HG03095 (cell line): ENCODE results near the gene FAM83G.

Experiments
- ATAC-seq: cut with Tn5 transposase; IDR thresholded peaks from one replicate; pipeline ENCODE4 v1.9.1; 2021; ENCODE audit warnings: moderate library complexity; ENCODE audit not compliant: unreplicated experiment

FAM83G gene

GRCh38 chr17:18991531-18992315 is 12.8 kb downstream of the FAM83G start:
- no peak for ATAC-seq

- ATAC-seq = no peak
Observed at GRCh38 chr17:18990331-18990730, 14.2 kb downstream of the FAM83G start.

DNA sequence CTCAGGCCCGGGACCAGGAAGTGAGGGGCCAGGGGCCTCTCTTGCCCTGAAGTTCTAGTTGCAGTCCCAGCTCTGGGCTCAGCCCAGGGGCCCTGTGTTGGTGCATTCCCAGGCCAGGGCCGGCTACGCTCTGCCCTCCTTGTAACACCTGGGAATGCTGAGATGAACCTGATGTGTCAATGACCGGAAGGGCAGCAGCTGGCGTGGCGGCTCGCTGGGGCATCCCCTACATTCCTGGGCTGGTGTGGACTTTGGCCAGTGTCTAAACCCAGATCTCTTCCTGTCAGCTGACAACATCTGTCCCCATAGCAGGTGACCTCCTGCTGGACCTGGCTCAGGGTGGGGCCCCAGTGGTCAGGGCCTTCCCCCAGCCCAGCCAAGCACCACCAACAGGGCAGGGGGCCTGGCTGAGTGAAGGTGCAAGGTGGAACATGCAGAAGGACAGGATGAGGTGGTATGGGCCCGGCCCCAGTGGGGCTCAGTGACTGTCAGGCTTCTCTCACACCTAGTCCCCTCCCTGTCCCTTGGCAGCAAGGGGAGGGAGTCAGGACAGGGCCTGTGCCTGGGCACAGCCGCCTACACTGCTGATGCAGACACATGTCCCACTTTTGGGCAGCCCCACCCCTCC is 15.9 kb downstream of the FAM83G start:
- no peak for ATAC-seq

GRCh38 chr17:18987862-18988545 is 16.6 kb downstream of the FAM83G start:
- no peak for ATAC-seq

GRCh38 chr17:18987230-18987610 is 17.3 kb downstream of the FAM83G start:
- ATAC-seq = no peak

- no peak for ATAC-seq
Observed at GRCh38 chr17:18986541-18987229, 17.9 kb downstream of the FAM83G start.

DNA sequence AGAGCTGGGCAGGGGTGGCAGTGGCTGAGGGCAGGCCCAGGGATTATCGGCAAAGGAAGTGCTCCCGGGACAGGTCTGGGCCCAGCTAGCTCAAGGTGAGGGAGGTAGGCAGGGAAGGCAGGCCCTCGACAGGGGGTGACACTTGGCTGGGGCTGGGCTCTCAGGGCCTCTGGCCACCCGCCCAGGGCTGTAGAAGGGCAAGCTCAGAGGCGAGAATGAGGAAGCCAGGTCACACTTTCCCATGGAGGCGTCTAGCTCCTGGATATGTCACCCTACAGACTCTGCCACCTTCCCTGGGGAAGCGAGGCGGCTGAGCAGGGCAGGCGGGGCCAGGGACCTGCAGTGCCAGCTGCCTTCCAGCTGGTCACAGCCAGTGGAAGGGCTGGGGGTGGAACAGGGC is 19.1 kb downstream of the FAM83G start:
- no peak for ATAC-seq

- ATAC-seq = no peak
Observed at GRCh38 chr17:18984273-18985114, 20.1 kb downstream of the FAM83G start.

DNA sequence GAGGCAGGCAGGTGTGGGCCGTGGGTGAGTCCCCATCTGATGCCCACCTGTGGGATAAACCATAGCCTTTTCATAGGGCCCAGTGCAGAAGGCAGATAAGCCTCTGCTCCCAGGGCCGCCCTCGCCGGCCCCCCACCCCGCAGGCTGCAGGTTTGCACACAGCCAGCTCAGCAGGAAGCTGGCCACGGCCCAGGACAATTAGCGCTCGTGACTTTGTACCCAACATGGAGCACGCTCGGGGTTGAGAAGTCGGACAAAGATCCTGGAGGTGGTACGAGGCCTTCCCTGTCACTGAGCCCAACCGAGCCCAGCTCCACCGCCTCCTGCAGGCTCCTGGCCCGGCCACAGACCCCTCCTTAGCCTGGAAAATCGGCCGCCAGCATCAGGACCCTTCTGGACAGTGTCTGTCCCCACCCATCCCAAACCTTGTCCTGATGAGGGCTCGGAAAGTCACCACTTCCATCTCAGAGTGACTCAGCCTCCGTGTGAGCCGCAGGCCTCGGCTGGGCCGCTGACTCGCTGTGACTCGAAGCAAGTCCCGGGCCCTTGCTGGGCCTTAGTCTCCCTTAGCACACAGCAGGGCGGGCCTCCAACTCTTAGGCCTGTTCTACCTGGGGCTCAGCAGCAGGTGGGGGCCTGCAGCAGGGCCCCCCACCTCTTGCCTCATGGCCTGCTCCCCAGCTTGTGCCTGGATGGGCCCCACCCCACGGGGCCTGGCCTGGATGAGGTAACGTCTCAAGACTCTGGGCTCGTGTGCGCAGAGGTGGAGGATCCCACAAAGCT is 22.7 kb downstream of the FAM83G start:
- no peak for ATAC-seq

DNA sequence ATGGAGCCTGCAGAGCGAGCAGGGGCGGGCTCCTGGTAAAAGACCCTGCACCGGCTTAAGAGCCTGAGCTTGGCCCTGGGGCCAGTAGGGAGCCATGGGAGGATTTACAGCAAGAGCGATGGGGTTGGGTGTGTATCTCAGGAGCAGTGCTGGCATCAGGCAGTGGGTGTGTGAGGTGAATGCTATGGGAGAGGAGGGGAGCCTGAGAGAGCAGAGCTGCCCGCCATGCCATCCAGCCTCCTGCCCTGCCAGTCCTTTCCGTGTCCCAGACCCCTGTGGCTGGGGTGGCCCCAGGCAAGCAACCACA is 23.3 kb downstream of the FAM83G start:
- no peak for ATAC-seq

DNA sequence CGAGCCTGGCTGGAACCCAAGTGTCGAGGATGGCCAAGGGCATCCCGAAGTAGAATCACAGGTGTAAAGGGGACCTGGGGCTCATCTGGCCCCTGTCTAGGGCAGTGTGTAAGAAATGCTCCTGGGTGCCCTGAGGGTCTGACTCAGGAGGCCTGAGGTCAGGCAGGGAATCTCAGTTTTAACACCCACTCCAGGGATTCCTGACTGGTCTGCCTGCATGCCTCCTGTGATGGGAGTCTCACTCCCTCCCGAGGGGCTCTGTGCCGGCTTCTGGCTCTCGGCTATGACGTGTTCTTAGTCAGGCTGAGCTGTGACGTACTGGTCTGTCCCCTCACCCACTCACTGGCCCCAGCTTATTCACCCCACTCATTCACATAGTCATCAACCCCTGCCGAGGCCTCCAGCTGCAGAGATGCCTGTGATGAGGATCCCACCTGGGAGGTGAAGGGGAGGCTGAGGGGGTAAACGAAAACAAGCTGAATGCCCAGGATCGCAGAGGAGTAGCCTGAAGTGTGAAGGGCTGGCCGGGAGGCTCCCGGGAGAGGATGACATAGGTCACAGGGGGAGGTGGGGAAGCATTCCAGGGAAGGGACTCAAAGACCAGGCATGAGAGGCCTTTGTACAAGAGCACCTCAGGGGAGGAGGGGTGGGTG is 23.8 kb downstream of the FAM83G start:
- no peak for ATAC-seq

GRCh38 chr17:18978655-18979054 is 25.9 kb downstream of the FAM83G start:
- no peak for ATAC-seq

- ATAC-seq = no peak
Observed at GRCh38 chr17:18978050-18978449, 26.5 kb downstream of the FAM83G start.

DNA sequence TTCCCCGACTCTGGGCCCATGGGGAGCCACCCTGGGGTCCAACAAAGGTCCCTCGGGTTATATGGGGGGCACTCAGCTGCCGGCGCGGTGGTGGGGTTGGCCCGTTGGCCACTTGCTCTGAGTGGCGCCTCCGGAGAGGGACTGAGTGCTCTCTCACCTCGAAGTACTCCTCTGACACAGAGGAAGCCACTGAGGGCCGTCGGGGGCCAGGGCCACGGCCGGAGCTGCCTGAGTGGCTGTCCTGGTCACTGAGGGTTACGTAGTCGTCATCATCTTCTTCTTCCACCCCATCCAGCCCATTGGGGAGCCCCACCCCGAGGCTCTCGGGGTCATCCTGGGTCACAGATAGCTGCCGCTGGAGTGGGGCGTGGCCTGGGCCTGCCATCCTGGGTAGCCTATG is 26.9 kb downstream of the FAM83G start:
- no peak for ATAC-seq

DNA sequence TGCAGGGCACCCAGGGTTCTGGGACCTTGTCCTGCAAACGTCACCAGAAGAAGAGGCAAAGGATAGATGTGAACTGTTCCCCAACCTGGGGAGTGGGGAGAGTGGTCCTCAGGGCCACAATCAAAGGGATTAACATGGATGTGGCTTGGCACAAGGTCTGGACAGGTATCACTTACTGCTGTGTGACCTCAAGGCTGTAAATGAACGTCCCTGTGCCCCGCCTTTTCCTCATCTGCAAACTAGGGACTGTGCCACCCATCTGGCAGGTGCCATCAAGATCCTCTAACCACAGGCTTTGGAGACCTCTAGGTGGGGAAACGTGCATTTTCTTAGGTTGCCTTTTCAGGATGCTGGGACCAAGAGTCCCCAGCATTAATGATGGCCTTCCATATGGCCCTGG is 27.5 kb downstream of the FAM83G start:
- ATAC-seq = no peak

DNA sequence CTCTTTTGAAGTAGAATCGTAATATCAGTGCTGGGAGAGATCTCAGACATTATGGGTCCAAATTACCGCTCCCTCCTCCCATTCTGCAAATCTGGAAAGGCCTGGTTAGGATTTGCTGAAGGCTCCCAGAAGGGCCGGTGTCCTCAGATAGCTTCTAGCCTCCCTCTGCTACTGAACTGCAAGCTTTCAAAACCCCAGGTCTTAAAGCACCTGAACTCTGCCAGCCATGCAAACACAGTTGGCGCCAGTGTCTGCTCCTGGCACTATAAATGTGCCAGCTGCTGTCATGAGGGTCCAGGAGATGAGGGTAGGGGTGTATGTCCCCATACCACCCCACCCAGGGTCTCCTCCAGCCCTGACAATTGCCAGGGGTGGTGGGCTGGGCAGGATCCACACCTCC is 28.4 kb downstream of the FAM83G start:
- ATAC-seq = no peak

DNA sequence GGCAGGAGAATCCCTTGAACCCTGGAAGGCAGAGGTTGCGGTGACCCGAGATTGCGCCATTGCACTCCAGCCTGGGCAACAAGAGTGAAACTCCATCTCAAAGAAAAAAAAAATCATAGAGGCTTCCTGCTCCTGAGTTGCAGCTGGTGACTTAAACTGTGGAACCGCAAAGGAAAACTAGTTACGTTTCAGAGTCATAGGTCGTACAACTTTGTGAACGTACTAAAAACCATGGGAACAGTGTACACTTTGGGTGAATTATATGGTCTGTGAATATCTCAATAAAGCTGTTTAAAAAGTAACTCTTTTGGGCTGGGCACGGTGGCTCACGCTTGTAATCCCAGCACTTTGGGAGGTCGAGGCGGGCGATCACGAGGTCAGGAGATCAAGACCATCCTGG is 29.0 kb downstream of the FAM83G start:
- no peak for ATAC-seq

DNA sequence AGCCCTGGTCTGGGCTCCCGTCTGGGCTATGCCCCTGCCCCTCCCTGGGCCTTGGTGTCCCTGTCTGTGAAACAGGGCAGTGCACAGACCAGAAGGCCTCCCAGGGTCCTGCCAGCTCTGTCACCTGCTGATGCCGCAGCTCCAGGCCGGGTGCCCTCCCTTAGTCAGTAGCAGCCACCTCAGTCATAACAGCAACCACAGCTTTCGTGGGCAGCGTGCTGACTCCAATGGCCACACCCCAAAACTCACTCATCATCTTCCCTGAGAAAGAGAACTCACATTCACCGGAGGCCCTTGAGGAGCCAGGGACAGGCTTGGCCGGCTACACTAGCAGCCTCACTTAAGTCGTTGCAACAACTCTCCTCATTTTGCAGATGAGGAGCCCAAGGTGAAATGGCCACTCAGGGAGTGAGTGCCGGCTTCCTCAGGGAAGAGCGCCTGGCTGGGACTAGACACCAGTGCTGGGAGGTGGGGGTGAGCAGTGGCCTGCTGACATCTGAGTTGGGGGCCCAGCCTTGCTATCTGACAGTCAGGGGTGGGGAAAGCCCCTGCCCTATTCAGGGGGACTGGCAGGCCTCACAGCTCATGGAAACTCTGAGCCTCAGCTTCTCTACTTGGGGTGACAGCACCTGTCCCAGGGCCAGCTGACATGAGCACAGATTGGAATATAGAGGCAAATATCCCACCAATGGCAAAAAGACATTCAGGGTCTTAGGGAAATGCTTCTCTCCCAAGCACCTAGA is 30.0 kb downstream of the FAM83G start:
- no peak for ATAC-seq

DNA sequence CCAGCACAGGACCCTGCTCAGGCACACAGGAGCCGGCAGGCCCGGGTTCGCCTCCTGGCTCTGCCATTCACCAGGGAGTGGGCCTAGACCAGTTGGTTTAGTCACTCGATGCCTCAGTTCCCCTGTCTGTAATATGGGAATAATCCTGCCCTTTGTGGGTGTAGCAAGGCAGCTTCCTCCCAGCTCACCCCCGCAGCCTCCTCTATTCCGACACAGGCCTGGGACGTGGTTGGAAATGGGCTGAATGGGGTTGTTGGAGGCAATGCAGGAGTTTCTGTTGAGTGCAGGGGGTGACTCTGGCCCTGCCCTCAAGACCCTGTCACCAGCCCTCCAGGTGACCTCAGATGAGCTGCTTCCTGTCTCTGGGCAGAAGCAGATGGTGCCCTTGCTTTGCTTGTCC is 32.8 kb downstream of the FAM83G start:
- no peak for ATAC-seq
